Esophagus muscularis mucosa (tissue), 4 donors: ENCODE data around the gene DLG4. TPM values are rescaled to one million over a fixed set of nuclear protein-coding genes. Genes with fewer than 3 reads are reported as not detected.
A peak's percentile ranks its signal among the peaks of the same experiment; 100 is the strongest.

Source experiments
- DNase-seq: peaks from one replicate; pipeline ENCODE4 v3.0.0-alpha.2; 2017; ENCODE audit errors: extremely low spot score
- H3K27ac ChIP-seq, 4 donors: fragments of 200-600 bp; sonication (generic); replicated peaks in 1 of 4; 1 replicate in 3 of 4; 2 replicates in 1 of 4; pipeline ENCODE4 v1.5.1; 2016 to 2019; ENCODE audit warnings: mild to moderate bottlenecking in 1 of 4
- H3K27me3 ChIP-seq, 4 donors: fragments of 200-600 bp; sonication (generic); one replicate each; pipeline versions ENCODE4 v1.5.1 to v1.6.0; 2016 to 2019
- H3K36me3 ChIP-seq, 4 donors: fragments of 200-600 bp; sonication (generic); one replicate each; pipeline ENCODE4 v1.5.1; 2016 to 2019
- H3K4me1 ChIP-seq, 4 donors: fragments of 200-600 bp; sonication (generic); one replicate each; pipeline ENCODE4 v1.5.1; 2016 to 2019
- H3K4me3 ChIP-seq, 4 donors: fragments of 200-600 bp; sonication (generic); 1 replicate in 2 of 4; 2 replicates in 2 of 4; pipeline ENCODE4 v1.5.1; 2016 to 2019; ENCODE audit warnings: mild to moderate bottlenecking in 4 of 4, moderate library complexity in 1 of 4
- H3K9me3 ChIP-seq, 4 donors: fragments of 200-600 bp; sonication (generic); 1 replicate in 3 of 4; 2 replicates in 1 of 4; pipeline ENCODE4 v1.5.1; 2016 to 2019
- CTCF ChIP-seq, 3 experiments: fragments of 200-600 bp in 2 of 3; fragments of 450-650 bp in 1 of 3; sonication (generic) in 2 of 3; IDR thresholded peaks; one replicate each; pipeline ENCODE4 v1.5.1; 2017 to 2019; ENCODE audit warnings: antibody characterized with exemption in 3 of 3, mild to moderate bottlenecking in 2 of 3, moderate library complexity in 1 of 3
- EP300 ChIP-seq: sonication (generic); formaldehyde crosslinking; IDR thresholded peaks from one replicate; pipeline ENCODE4 v1.6.1; 2017; ENCODE audit warnings: antibody characterized with exemption
- POLR2A ChIP-seq: fragments of 450-650 bp; IDR thresholded peaks from one replicate; pipeline ENCODE4 v1.6.1; 2017; ENCODE audit warnings: antibody characterized with exemption, moderate library complexity, mild to moderate bottlenecking, low read depth
- POLR2AphosphoS5 ChIP-seq, 2 donors: sonication (generic); formaldehyde crosslinking; IDR thresholded peaks; one replicate each; pipeline ENCODE4 v1.6.1; 2017; ENCODE audit warnings: antibody characterized with exemption in 2 of 2
- WGBS: methylation state at CpG from one replicate; pipeline ENCODE4 v1.1.5; 2018; 5-methylcytosine and 5-hydroxymethylcytosine counted together
- intact Hi-C: fragments of 100-400 bp; cut with DNase I; formaldehyde crosslinking; loops from one replicate; pipeline ENCODE4 v1.15.1; 2023
- total RNA-seq, 4 donors: library from RNA; depleted of rRNA; stranded (reverse); fragments of >200 nt; gene quantifications; one replicate each; pipeline versions ENCODE4 v1.1.0 to v1.2.1, GENCODE V29; 2016

DLG4 gene
- total RNA-seq, 4 donors from 2014 or later, result 12.3 to 21.4 (median 16.5) TPM

- H3K27ac ChIP-seq, result peak overlapping the region in 1 of 4 donors; percentile 34
- H3K27me3 ChIP-seq, result no peaks in the 10 kb centered on the region
- H3K4me3 ChIP-seq, result no peak overlapping the region
- H3K9me3 ChIP-seq, result no peaks in the 10 kb centered on the region
- no peak for TF ChIP-seq POLR2AphosphoS5 (IDR thresholded peaks at IDR 0.05)
- 90% methylated on average over 8 of the region's 14 CpGs for WGBS
- intact Hi-C loops, result no loop called here
- H3K36me3 ChIP-seq, result peaks cover 29 to 70% (median 67%) of the 10 kb centered on the region in 4 donors
- no peak for DNase-seq
- peaks cover 14 to 52% (median 45%) of the 10 kb centered on the region in 4 donors for H3K4me1 ChIP-seq
These were observed 9.3 kb upstream of the DLG4 start for GRCh38 chr17:7228920-7229319.

- Histone ChIP-seq H3K4me1 (peaks cover 14 to 38% (median 33%) of the 10 kb centered on the region in 4 donors), H3K9me3 (no peaks in the 10 kb centered on the region), H3K4me3 (no peak overlapping the region), H3K27me3 (no peaks in the 10 kb centered on the region), H3K36me3 (peaks cover 45 to 89% (median 86%) of the 10 kb centered on the region in 4 donors), H3K27ac (peak overlapping the region in 3 of 4 donors; percentile 34 to 63 (median 35))
- TF ChIP-seq CTCF (IDR thresholded peaks at IDR 0.05) (no peak), POLR2AphosphoS5 (IDR thresholded peaks at IDR 0.05) (no peak), EP300 (no peak), POLR2A (no peak)
- no peak for DNase-seq
- WGBS, result 86% methylated on average over 22 of the region's 31 CpGs
- intact Hi-C loops, result no loop called here
These were observed 7.4 kb upstream of the DLG4 start for GRCh38 chr17:7226721-7227710.

- no peaks in the 10 kb centered on the region for H3K9me3 ChIP-seq
- H3K4me3 ChIP-seq, result no peak overlapping the region
- peak overlapping the region; percentile 49 to 63 (median 56) for H3K27ac ChIP-seq
- 64% methylated on average over 12 of the region's 21 CpGs for WGBS
- H3K4me1 ChIP-seq, result peaks cover 26 to 38% (median 33%) of the 10 kb centered on the region in 4 donors
- intact Hi-C loops, result no loop called here
- DNase-seq, result no peak
- TF ChIP-seq POLR2AphosphoS5 (IDR thresholded peaks at IDR 0.05) (no peak), POLR2A (no peak), CTCF (IDR thresholded peaks at IDR 0.05) (no peak), EP300 (no peak)
- no peaks in the 10 kb centered on the region for H3K27me3 ChIP-seq
- H3K36me3 ChIP-seq, result peaks cover 45 to 100% (median 96%) of the 10 kb centered on the region in 4 donors
These were observed 6.2 kb upstream of the DLG4 start for GRCh38 chr17:7225711-7226331.

- H3K36me3 ChIP-seq, result peaks cover 42 to 93% (median 86%) of the 10 kb centered on the region in 4 donors
- peaks cover 29 to 38% (median 37%) of the 10 kb centered on the region in 4 donors for H3K4me1 ChIP-seq
- 76% methylated on average over 6 of the region's 15 CpGs for WGBS
- H3K4me3 ChIP-seq, result no peak overlapping the region
- H3K9me3 ChIP-seq, result no peaks in the 10 kb centered on the region
- TF ChIP-seq CTCF (IDR thresholded peaks at IDR 0.05) (no peak), POLR2A (no peak)
- peak overlapping the region; percentile 49 to 63 (median 56) for H3K27ac ChIP-seq
- intact Hi-C loops, result no loop called here
- H3K27me3 ChIP-seq, result no peaks in the 10 kb centered on the region
- DNase-seq, result no peak
These were observed 5.0 kb upstream of the DLG4 start for GRCh38 chr17:7224661-7225111.

GRCh38 chr17:7224110-7224509 lies 4.5 kb upstream of the DLG4 start:
- WGBS, result 82% methylated on average over 10 of the region's 10 CpGs
- Histone ChIP-seq H3K27me3 (no peaks in the 10 kb centered on the region), H3K36me3 (peaks cover 37 to 87% (median 81%) of the 10 kb centered on the region in 4 donors), H3K9me3 (no peaks in the 10 kb centered on the region), H3K4me1 (peaks cover 30 to 43% (median 39%) of the 10 kb centered on the region in 4 donors), H3K27ac (peak overlapping the region in 3 of 4 donors; percentile 49 to 63 (median 56)), H3K4me3 (no peak overlapping the region)
- intact Hi-C loops, result no loop called here
- no peak for DNase-seq
- no peak for TF ChIP-seq POLR2AphosphoS5 (IDR thresholded peaks at IDR 0.05)
- no peak for TF ChIP-seq EP300
